ENCODE results near the gene VARS1. TPM values are rescaled to one million over a fixed set of nuclear protein-coding genes. Genes with fewer than 3 reads are reported as not detected.

VARS1 gene
- total RNA-seq, 2 donors from 2014 or later, result 81.4 to 83.1 TPM

GRCh38 chr6:31792761-31793171 is 2.8 kb downstream of the VARS1 start:
- no peaks in the 10 kb centered on the region for H3K9me3 ChIP-seq (ENCODE audit: control insufficient read depth, low read length)
- H3K9ac ChIP-seq (ENCODE audit: extremely low read depth, low read length, poor library complexity, severe bottlenecking), result no peak overlapping the region
- Mint-ChIP-seq H3K4me3 (no peak overlapping the region), H3K36me3 (ENCODE audit: low read depth) (peaks cover 27% of the 10 kb centered on the region), H3K27me3 (ENCODE audit: insufficient read depth) (no peaks in the 10 kb centered on the region), H3K9me3 (no peaks in the 10 kb centered on the region), H3K4me1 (peaks cover 11% of the 10 kb centered on the region), H3K27ac (no peak overlapping the region)
- H3K36me3 ChIP-seq (ENCODE audit: control insufficient read depth, insufficient read depth, low read length), result peaks cover 46% of the 10 kb centered on the region
- no peak overlapping the region for H3K4me3 ChIP-seq (ENCODE audit: low read length)
- DNase-seq, result no peak
- 95 to 99% methylated on average over 7 to 12 of the region's 12 CpGs for WGBS, 2 experiments (ENCODE audit: insufficient coverage in 1 of 2, insufficient read length in 1 of 2)
- no peaks in the 10 kb centered on the region for H3K4me1 ChIP-seq (ENCODE audit: control insufficient read depth, insufficient read depth, low read length)
- no peak overlapping the region for H3K27ac ChIP-seq (ENCODE audit: low read depth, low read length)
- H3K27me3 ChIP-seq (ENCODE audit: control insufficient read depth, insufficient read depth, low read length, poor library complexity, severe bottlenecking), result no peaks in the 10 kb centered on the region
- TF ChIP-seq CTCF (conservative IDR thresholded peaks at IDR 0.05), result no peak

- H3K9ac ChIP-seq (ENCODE audit: extremely low read depth, low read length, poor library complexity, severe bottlenecking), result no peak overlapping the region
- TF ChIP-seq CTCF (conservative IDR thresholded peaks at IDR 0.05), result no peak
Observed at GRCh38 chr6:31792090-31792374, 3.5 kb downstream of the VARS1 start.

GRCh38 chr6:31791324-31792089 is 4.0 kb downstream of the VARS1 start:
- Histone ChIP-seq H3K9ac (ENCODE audit: extremely low read depth, low read length, poor library complexity, severe bottlenecking) (no peak overlapping the region), H3K36me3 (ENCODE audit: control insufficient read depth, insufficient read depth, low read length) (peaks cover 44% of the 10 kb centered on the region), H3K27me3 (ENCODE audit: control insufficient read depth, insufficient read depth, low read length, poor library complexity, severe bottlenecking) (no peaks in the 10 kb centered on the region), H3K4me1 (ENCODE audit: control insufficient read depth, insufficient read depth, low read length) (no peaks in the 10 kb centered on the region), H3K9me3 (ENCODE audit: control insufficient read depth, low read length) (no peaks in the 10 kb centered on the region), H3K4me3 (ENCODE audit: low read length) (no peak overlapping the region), H3K27ac (ENCODE audit: low read depth, low read length) (no peak overlapping the region)
- Mint-ChIP-seq H3K9me3 (no peaks in the 10 kb centered on the region), H3K4me1 (peaks cover 11% of the 10 kb centered on the region), H3K27ac (peak overlapping the region; percentile 68), H3K4me3 (no peak overlapping the region), H3K36me3 (ENCODE audit: low read depth) (peaks cover 23% of the 10 kb centered on the region), H3K27me3 (ENCODE audit: insufficient read depth) (no peaks in the 10 kb centered on the region)
- WGBS, 2 experiments (ENCODE audit: insufficient coverage in 1 of 2, insufficient read length in 1 of 2), result 77 to 88% methylated on average over 5 to 12 of the region's 12 CpGs
- DNase-seq, result peak; percentile 91
- peak; percentile 81 for TF ChIP-seq CTCF (conservative IDR thresholded peaks at IDR 0.05)

More at GRCh38 chr6:31792090-31792374, 3.5 kb downstream of the VARS1 start:
- Mint-ChIP-seq H3K27ac (peak overlapping the region; percentile 68), H3K9me3 (no peaks in the 10 kb centered on the region), H3K4me3 (no peak overlapping the region), H3K36me3 (ENCODE audit: low read depth) (peaks cover 21% of the 10 kb centered on the region), H3K4me1 (peaks cover 11% of the 10 kb centered on the region), H3K27me3 (ENCODE audit: insufficient read depth) (no peaks in the 10 kb centered on the region)
- no peaks in the 10 kb centered on the region for H3K9me3 ChIP-seq (ENCODE audit: control insufficient read depth, low read length)
- no peak overlapping the region for H3K27ac ChIP-seq (ENCODE audit: low read depth, low read length)
- no peaks in the 10 kb centered on the region for H3K27me3 ChIP-seq (ENCODE audit: control insufficient read depth, insufficient read depth, low read length, poor library complexity, severe bottlenecking)
- no peak for DNase-seq
- no peaks in the 10 kb centered on the region for H3K4me1 ChIP-seq (ENCODE audit: control insufficient read depth, insufficient read depth, low read length)
- WGBS, 2 experiments (ENCODE audit: insufficient coverage in 1 of 2, insufficient read length in 1 of 2), result 90% methylated on average over 3 of the region's 3 CpGs; no CpG with 5 or more reads in 1 of the 2 experiments
- H3K4me3 ChIP-seq (ENCODE audit: low read length), result no peak overlapping the region
- H3K36me3 ChIP-seq (ENCODE audit: control insufficient read depth, insufficient read depth, low read length), result peaks cover 44% of the 10 kb centered on the region

Measured in endodermal cell (in vitro differentiated cells).